Activated CD8-positive, alpha-beta memory T cell treated with anti-CD3 and anti-CD28 coated beads for 4 hours (primary cell): ENCODE results near the gene RORC.
"Not testable (repeated sequence)": the region's sequence is repeated elsewhere in the genome, so short reads cannot be mapped to it uniquely, and the experiment has no call there.

Source experiments
- DNase-seq, 2 donors: peaks; one replicate each; pipeline ENCODE4 v3.0.0-alpha.2; 2020; ENCODE audit warnings: low read depth in 2 of 2

Gene RORC

DNA sequence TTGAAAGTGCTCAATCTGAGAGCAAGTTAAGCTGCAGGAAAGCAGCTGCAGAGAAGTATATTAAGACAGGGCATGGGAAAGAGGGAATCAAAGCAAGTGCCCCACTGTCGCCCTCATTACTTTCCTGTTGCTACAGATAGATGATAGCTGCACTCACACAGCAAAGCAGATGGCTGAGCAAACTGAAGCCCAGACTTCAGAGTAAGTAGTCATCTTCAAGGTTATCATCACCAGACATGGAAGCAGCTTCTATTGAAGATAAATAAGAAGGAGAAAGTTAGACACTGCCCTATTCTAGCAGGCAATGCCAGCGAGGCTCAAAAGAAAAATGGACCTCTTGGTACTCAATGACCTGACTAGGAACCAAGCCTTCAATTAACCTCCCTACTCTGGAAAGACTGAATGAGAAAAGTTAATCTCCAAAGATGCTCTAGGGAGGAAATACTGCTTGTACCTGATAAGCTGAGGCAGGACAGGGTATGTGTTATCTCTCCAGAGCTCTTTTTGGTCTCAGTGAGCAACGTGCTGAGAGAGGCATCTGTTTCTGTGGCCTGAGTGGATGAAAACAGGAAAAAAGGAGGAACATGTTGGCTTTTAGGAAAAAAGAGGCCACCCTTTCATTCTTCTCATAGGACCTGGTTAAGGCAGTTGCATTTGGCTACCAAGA is 57.2 kb downstream of the RORC start:
- no peak for DNase-seq

DNA sequence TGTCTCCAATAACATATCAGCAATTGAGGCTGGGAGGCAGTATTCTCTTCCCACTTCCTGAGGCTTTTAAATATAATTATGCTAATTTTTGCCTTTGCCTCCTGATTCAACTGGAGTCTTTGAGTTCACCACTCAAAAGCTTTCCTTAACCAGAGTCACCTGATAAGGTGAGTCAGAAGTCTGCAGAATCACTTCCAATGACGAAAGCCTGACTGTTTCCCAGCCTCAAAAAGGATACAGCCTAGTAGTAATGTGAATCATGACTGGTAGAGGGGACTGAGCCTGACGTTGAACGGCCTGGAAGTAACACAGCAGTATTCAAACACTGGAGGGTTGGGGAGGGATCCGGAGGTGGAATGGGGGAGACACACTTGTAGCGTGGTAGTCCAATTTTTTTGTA is 57.9 kb downstream of the RORC start:
- DNase-seq: no peak

DNA sequence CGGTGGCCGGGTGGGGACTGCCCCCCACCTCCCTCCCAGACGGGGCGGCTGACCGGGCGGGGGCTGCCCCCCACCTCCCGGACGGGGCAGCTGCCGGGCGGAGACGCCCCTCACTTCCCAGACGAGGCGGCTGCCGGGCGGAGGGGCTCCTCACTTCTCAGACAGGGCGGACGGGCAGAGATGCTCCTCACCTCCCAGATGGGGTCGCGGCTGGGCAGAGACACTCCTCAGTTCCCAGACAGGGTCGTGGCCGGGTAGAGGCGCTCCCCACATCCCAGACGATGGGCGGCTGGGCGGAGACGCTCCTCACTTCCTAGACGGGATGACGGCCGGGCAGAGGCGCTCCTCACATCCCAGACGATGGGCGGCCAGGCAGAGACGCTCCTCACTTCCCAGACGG is 62.3 kb downstream of the RORC start:
- not testable (repeated sequence) for DNase-seq

DNA sequence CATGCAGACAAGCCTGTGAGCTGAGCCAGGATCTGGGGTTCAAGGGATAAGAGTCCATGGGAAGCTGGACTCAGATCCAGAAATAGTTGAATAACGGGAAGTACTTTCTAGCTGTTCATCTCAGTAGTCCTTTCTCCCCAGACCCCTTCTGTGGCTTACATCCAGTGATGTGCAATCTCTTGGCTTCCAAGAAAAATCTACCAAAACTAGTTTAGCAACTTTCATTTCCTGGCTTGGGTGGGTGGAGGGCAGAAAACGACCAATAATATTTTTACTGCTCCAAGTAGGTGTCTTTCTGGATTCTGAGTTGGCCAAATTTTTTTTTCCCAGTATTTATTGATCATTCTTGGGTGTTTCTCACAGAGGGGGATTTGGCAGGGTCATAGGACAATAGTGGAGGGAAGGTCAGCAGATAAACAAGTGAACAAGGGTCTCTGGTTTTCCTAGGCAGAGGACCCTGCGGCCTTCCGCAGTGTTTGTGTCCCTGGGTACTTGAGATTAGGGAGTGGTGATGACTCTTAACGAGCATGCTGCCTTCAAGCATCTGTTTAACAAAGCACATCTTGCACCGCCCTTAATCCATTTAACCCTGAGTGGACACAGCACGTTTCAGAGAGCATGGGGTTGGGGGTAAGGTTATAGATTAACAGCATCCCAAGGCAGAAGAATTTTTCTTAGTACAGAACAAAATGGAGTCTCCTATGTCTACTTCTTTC is 63.1 kb downstream of the RORC start:
- not testable (repeated sequence) for DNase-seq

DNA sequence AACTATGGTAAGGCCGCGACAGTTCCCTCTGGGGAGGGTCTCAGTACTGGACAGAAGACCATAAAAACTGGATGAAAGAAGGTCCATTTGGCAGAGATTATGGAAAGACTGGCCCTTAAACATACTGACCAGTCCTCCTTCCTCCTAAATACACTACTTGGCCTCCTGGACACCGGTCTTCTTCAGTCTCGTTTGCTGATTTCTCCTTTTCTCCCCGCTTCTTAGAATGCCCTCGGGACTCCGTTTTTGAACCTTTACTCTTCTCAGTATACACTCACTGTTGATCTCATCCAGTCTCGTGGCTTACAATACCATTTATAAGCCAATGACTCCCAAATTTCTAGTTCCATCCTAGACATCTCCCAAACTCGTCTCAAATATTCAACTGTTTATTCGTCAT is 67.6 kb downstream of the RORC start:
- no peak for DNase-seq

DNA sequence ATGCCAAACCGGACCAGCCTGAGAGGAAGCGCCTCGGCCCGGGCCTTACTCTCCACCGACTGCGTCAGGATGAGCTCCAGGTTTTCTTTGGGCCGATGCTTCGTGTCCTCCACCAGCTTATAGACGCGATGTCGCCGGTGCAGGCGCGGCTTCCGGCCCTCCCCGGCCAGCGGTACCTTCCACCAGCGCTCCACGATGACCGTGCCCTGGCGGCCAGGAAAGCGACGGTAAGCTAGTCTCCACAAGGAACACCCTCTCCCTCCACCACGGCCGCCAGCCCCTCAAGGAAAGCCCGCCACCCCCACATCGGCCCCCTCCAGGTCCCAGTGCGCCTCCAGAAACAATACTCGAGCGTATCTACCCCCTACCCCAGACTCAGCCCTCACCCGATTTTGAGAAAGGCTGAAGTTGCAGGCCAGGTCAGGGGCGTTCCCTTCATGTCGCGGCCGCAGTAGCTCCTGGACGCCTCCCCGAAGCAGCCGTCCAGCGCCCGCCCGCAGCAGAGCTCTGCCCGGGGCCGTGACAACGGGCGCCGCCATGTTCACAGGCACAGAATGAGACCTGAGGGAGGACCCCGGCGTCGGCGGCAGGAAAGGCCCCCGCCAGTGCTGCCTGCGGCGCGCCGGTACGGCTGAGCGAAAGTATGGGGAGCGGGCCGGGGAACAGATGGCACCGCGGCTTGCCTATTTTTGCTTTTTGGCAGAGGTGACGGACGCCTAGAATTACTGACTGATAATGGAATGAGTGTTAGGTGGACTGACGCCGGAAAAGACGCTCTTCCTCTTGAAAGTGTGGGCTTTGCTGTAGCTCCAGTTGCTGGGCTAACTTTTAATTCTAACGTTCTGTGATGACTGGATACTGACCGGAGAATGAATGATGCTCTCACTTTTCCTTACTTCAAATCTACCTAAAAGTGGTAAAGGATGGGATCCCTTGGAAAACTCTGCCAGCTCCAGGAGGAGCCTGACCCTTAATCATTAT is 68.4 kb downstream of the RORC start, which contains the start of gene MRPL9:
TSS of gene MRPL9 (minus strand) at position 556 of the 981 bp plus-strand sequence. CDS start at position 539, 17 bp downstream.
- DNase-seq: peak; percentile 64 to 71

DNA sequence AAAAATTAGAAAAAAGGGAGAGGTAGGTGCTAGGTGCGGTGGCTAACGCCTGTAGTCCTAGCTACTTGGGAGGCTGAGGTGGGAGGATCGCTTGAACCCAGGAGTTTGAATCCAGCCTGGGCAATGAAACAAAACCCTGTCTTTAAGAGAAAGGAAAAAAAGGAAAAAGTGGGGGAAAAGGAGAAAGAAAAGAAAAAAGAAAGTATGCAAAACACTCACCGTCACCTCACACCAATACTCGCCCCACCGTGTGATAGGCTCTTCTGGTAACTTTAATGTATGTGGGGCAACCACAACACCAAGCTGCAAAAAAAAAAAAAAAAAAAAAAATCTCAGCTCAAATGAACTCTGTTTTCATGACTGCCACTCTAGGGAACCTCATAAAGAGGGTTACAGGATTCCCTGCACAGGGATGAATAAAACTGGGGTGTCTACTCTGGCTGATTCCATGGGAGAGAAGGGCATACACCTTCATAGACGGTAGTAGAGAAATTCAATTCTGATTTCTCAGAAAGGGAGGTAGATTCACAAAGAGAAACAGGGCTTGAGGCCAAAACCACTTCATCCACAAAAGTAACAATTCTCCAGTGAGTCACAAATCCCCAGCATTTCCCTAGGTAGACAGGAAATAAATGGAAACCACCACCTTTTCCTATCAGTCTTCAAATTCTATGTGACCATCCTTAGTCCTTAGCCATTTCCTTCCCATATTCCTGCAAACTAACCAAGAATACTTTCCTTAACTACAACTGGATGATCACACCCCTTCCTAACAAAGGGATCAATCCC is 70.8 kb downstream of the RORC start:
- DNase-seq: no peak

DNA sequence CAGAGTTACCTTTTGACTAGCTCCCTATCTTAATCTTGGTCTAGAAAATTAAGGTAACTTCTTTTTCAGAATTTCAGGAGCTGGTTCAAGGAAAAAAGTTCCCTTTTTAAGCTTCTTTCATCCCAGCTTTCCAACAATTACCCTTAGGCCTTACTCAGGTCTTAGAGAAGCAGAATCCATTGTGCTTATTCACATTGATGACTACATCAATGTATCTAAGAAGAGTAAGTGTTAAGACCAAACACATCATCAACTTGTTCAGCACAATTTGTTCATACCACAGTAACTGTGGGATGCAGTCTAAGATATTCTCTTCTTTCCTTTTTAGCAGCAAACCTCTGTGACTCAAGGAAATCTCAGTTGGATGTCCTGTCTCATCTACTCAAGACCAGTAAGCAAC is 72.4 kb downstream of the RORC start:
- no peak for DNase-seq

DNA sequence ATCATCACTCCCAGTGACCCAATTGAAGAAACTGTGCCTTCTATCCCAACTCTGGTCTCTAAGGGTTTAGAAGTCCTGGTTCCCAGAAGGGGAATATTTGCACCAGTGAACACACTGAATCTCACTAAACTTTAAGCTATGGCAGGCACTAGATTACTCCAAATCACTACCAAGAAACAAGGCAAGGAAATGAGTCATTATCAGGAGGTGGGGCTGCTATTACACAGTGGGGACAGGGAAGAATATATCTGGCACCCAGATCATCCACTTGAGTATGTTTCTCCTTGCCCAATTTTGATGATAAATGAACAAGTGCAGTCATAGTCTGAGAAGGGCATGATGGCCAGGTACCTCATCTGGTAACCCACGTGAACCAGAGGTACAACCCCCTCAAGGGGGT is 75.3 kb downstream of the RORC start:
- no peak for DNase-seq
